Measurements from ENCODE around the gene UBAP1.
"Not testable (repeated sequence)": the region's sequence is repeated elsewhere in the genome, so short reads cannot be mapped to it uniquely, and the experiment has no call there.

UBAP1 gene

GRCh38 chr9:34226144-34226760, 47.4 kb downstream of the UBAP1 start:
- DNase-seq (ENCODE audit: low read depth), result not testable (repeated sequence)

- no peak for DNase-seq (ENCODE audit: low read depth)
Observed at GRCh38 chr9:34227445-34227844, 48.6 kb downstream of the UBAP1 start.

- no peak for DNase-seq (ENCODE audit: low read depth)
Observed at GRCh38 chr9:34230556-34230955, 51.7 kb downstream of the UBAP1 start.

- DNase-seq (ENCODE audit: low read depth), result no peak
Observed at GRCh38 chr9:34232201-34232600, 53.4 kb downstream of the UBAP1 start.

GRCh38 chr9:34233672-34234071, 54.8 kb downstream of the UBAP1 start:
- no peak for DNase-seq (ENCODE audit: low read depth)

- no peak for DNase-seq (ENCODE audit: low read depth)
Observed at GRCh38 chr9:34237836-34238235, 59.0 kb downstream of the UBAP1 start.

GRCh38 chr9:34240006-34240405, 61.2 kb downstream of the UBAP1 start:
- DNase-seq (ENCODE audit: low read depth), result no peak

GRCh38 chr9:34242830-34243229, 64.0 kb downstream of the UBAP1 start:
- no peak for DNase-seq (ENCODE audit: low read depth)

GRCh38 chr9:34245212-34245611, 66.4 kb downstream of the UBAP1 start:
- DNase-seq (ENCODE audit: low read depth), result not testable (repeated sequence)

GRCh38 chr9:34246453-34246852, 67.6 kb downstream of the UBAP1 start:
- no peak for DNase-seq (ENCODE audit: low read depth)

- not testable (repeated sequence) for DNase-seq (ENCODE audit: low read depth)
Observed at GRCh38 chr9:34247782-34248181, 68.9 kb downstream of the UBAP1 start.

- DNase-seq (ENCODE audit: low read depth), result no peak
Observed at GRCh38 chr9:34249274-34249673, 70.4 kb downstream of the UBAP1 start.

- DNase-seq (ENCODE audit: low read depth), result no peak
Observed at GRCh38 chr9:34250721-34251120, 71.9 kb downstream of the UBAP1 start.

- no peak for DNase-seq (ENCODE audit: low read depth)
Observed at GRCh38 chr9:34252016-34252415, 73.2 kb downstream of the UBAP1 start.

GRCh38 chr9:34252670-34253459, 74.0 kb downstream of the UBAP1 start:
- peak; percentile 52 for DNase-seq (ENCODE audit: low read depth)

- DNase-seq (ENCODE audit: low read depth), result no peak
Observed at GRCh38 chr9:34253460-34253837, 74.6 kb downstream of the UBAP1 start.

- DNase-seq (ENCODE audit: low read depth), result no peak
Observed at GRCh38 chr9:34254141-34254913, 75.5 kb downstream of the UBAP1 start.

- no peak for DNase-seq (ENCODE audit: low read depth)
Observed at GRCh38 chr9:34254966-34255825, 76.4 kb downstream of the UBAP1 start.

- no peak for DNase-seq (ENCODE audit: low read depth)
Observed at GRCh38 chr9:34256104-34256503, 77.3 kb downstream of the UBAP1 start.

GRCh38 chr9:34256987-34257585, 78.2 kb downstream of the UBAP1 start:
- no peak for DNase-seq (ENCODE audit: low read depth)

GRCh38 chr9:34259315-34259714, 80.5 kb downstream of the UBAP1 start:
- no peak for DNase-seq (ENCODE audit: low read depth)

GRCh38 chr9:34262971-34263370, 84.1 kb downstream of the UBAP1 start:
- no peak for DNase-seq (ENCODE audit: low read depth)

Data from stimulated activated CD8-positive, alpha-beta memory T cell treated with anti-CD3 and anti-CD28 coated beads, Interleukin-4, amount 100 ng/mL, for 24 hours (primary cell).